ENCODE results near the gene PLEKHN1.

The PLEKHN1 gene

GRCh38 chr1:950268-950667 lies 16.0 kb upstream of the PLEKHN1 start:
- no peak for TF ChIP-seq ZFX (IDR thresholded peaks at IDR 0.05)
- no peak for TF ChIP-seq CTCF (conservative IDR thresholded peaks at IDR 0.05)
- no peak overlapping the region for H3K27ac ChIP-seq

- no peak overlapping the region for H3K27ac ChIP-seq
- TF ChIP-seq CTCF (conservative IDR thresholded peaks at IDR 0.05) = no peak
- no peak for TF ChIP-seq ZFX (IDR thresholded peaks at IDR 0.05)
These were observed 15.4 kb upstream of the PLEKHN1 start for GRCh38 chr1:950881-951280.

- TF ChIP-seq ZFX (IDR thresholded peaks at IDR 0.05) (no peak), CTCF (conservative IDR thresholded peaks at IDR 0.05) (no peak; the same call in 1 of the 2 replicates)
- H3K27ac ChIP-seq = no peak overlapping the region
These were observed 14.9 kb upstream of the PLEKHN1 start for GRCh38 chr1:951364-951763.

GRCh38 chr1:952201-952600 lies 14.1 kb upstream of the PLEKHN1 start:
- TF ChIP-seq CTCF (conservative IDR thresholded peaks at IDR 0.05) (no peak), ZFX (IDR thresholded peaks at IDR 0.05) (no peak)
- no peak overlapping the region for H3K27ac ChIP-seq

GRCh38 chr1:952603-953002 lies 13.7 kb upstream of the PLEKHN1 start:
- TF ChIP-seq ZFX (IDR thresholded peaks at IDR 0.05) = no peak
- TF ChIP-seq CTCF (conservative IDR thresholded peaks at IDR 0.05) = no peak
- H3K27ac ChIP-seq = no peak overlapping the region

- no peak overlapping the region for H3K27ac ChIP-seq
- TF ChIP-seq CTCF (conservative IDR thresholded peaks at IDR 0.05) (no peak), ZFX (IDR thresholded peaks at IDR 0.05) (no peak)
These were observed 12.6 kb upstream of the PLEKHN1 start for GRCh38 chr1:953524-954320.

- no peak for TF ChIP-seq ZFX (IDR thresholded peaks at IDR 0.05)
- no peak for TF ChIP-seq CTCF (conservative IDR thresholded peaks at IDR 0.05)
These were observed 11.4 kb upstream of the PLEKHN1 start for GRCh38 chr1:954927-955326.

More at GRCh38 chr1:954927-955326, 11.4 kb upstream of the PLEKHN1 start:
- H3K27ac ChIP-seq = no peak overlapping the region

All from C4-2B (cell line).